ENCODE results near the gene PNLIPRP2.

GRCh38 chr10:116593139-116593740, 27.5 kb upstream of the PNLIPRP2 start:
- no peak for TF ChIP-seq POLR2A (IDR thresholded peaks at IDR 0.05)
- no peak for TF ChIP-seq CTCF (IDR thresholded peaks at IDR 0.05)
- no peak for TF ChIP-seq POLR2AphosphoS5 (IDR thresholded peaks at IDR 0.05)

Measured in prostate gland (tissue), 2 donors.